Nephron progenitor cell (in vitro differentiated cells): ENCODE measurements around the gene LHFPL2.
A peak's percentile ranks its signal among the peaks of the same experiment; 100 is the strongest.

Experiments used
- DNase-seq: peaks from one replicate; pipeline ENCODE4 v3.0.0; 2021
- H3K27ac Mint-ChIP-seq: 2 replicates; pipeline ENCODE4 v1.8.0; 2021; ENCODE audit warnings: mild to moderate bottlenecking, moderate library complexity, mixed read lengths
- H3K27me3 Mint-ChIP-seq: 2 replicates; pipeline ENCODE4 v1.8.0; 2021; ENCODE audit warnings: mild to moderate bottlenecking, low read depth, mixed read lengths; ENCODE audit not compliant: poor library complexity
- H3K36me3 Mint-ChIP-seq: 2 replicates; pipeline ENCODE4 v1.8.0; 2021; ENCODE audit warnings: low read depth, mixed read lengths
- H3K4me1 Mint-ChIP-seq: 2 replicates; pipeline ENCODE4 v1.8.0; 2021; ENCODE audit warnings: mixed read lengths
- H3K4me3 Mint-ChIP-seq: 2 replicates; pipeline ENCODE4 v1.8.0; 2021; ENCODE audit warnings: mild to moderate bottlenecking, moderate library complexity, mixed read lengths
- H3K9me3 Mint-ChIP-seq: 2 replicates; pipeline ENCODE4 v1.8.0; 2021; ENCODE audit warnings: mild to moderate bottlenecking, moderate library complexity, mixed read lengths
- CTCF ChIP-seq: fragments of 200-600 bp; sonication (generic); IDR thresholded peaks from 2 replicates; pipeline ENCODE4 v1.5.0; 2021; ENCODE audit warnings: antibody characterized with exemption

The LHFPL2 gene

GRCh38 chr5:78557601-78558000 lies 91.0 kb downstream of the LHFPL2 start:
- Mint-ChIP-seq H3K27me3 (no peaks in the 10 kb centered on the region), H3K4me1 (peaks cover 43% of the 10 kb centered on the region), H3K36me3 (peaks cover 86% of the 10 kb centered on the region), H3K27ac (peak overlapping the region; percentile 78), H3K4me3 (no peak overlapping the region), H3K9me3 (peaks cover 9% of the 10 kb centered on the region)
- no peak for DNase-seq
- TF ChIP-seq CTCF, result no peak

GRCh38 chr5:78555870-78556269 lies 92.7 kb downstream of the LHFPL2 start:
- no peak for DNase-seq
- H3K4me3 Mint-ChIP-seq, result no peak overlapping the region
- peaks cover 24% of the 10 kb centered on the region for H3K9me3 Mint-ChIP-seq
- H3K36me3 Mint-ChIP-seq, result peaks cover 87% of the 10 kb centered on the region
- no peak for TF ChIP-seq CTCF
- H3K4me1 Mint-ChIP-seq, result peaks cover 29% of the 10 kb centered on the region
- H3K27ac Mint-ChIP-seq, result no peak overlapping the region
- peaks cover 3% of the 10 kb centered on the region for H3K27me3 Mint-ChIP-seq

- no peak for DNase-seq
- Mint-ChIP-seq H3K27ac (peak overlapping the region; percentile 57), H3K9me3 (peaks cover 36% of the 10 kb centered on the region), H3K4me3 (no peak overlapping the region), H3K4me1 (peaks cover 24% of the 10 kb centered on the region), H3K27me3 (peaks cover 3% of the 10 kb centered on the region), H3K36me3 (peaks cover 89% of the 10 kb centered on the region)
- TF ChIP-seq CTCF, result no peak
Measured at GRCh38 chr5:78554670-78555069, 93.9 kb downstream of the LHFPL2 start.

- Mint-ChIP-seq H3K27ac (peak overlapping the region; percentile 58), H3K9me3 (peaks cover 42% of the 10 kb centered on the region), H3K4me3 (no peak overlapping the region)
Measured at GRCh38 chr5:78553580-78554353, 94.8 kb downstream of the LHFPL2 start.

GRCh38 chr5:78552729-78553342 lies 95.7 kb downstream of the LHFPL2 start:
- TF ChIP-seq CTCF, result no peak
- no peak for DNase-seq
- peaks cover 83% of the 10 kb centered on the region for H3K36me3 Mint-ChIP-seq
- H3K9me3 Mint-ChIP-seq, result peaks cover 42% of the 10 kb centered on the region
- H3K27me3 Mint-ChIP-seq, result peaks cover 3% of the 10 kb centered on the region
- H3K4me3 Mint-ChIP-seq, result no peak overlapping the region
- H3K4me1 Mint-ChIP-seq, result peaks cover 32% of the 10 kb centered on the region
- H3K27ac Mint-ChIP-seq, result peak overlapping the region; percentile 28

More at GRCh38 chr5:78553580-78554353, 94.8 kb downstream of the LHFPL2 start:
- H3K27me3 Mint-ChIP-seq, result peaks cover 3% of the 10 kb centered on the region
- peaks cover 24% of the 10 kb centered on the region for H3K4me1 Mint-ChIP-seq
- no peak for DNase-seq
- TF ChIP-seq CTCF, result no peak
- H3K36me3 Mint-ChIP-seq, result peaks cover 89% of the 10 kb centered on the region
